ENCODE measurements around the gene NPAS3. TPM values are rescaled to one million over a fixed set of nuclear protein-coding genes. Genes with fewer than 3 reads are reported as not detected.

Gene NPAS3
- total and polyA plus RNA-seq, 2 of the 8 experiments (the other 6 are each of a cell fraction or from before 2014, with no cell fraction given) = 0.11 to 0.60 TPM

GRCh38 chr14:33241331-33241730 lies 302.7 kb downstream of the NPAS3 start:
- Histone ChIP-seq H3K4me1 (replicated peaks in 1 of 4; ENCODE audit: control insufficient read depth in 3 of 4, insufficient read depth in 4 of 4, low read length in 3 of 4) (no peaks in the 10 kb centered on the region), H3K9me3 (ENCODE audit: insufficient read depth in 2 of 2, low read depth in 1 of 2, low read length in 1 of 2) (no peaks in the 10 kb centered on the region), H2BK12ac (ENCODE audit: low read depth, low read length) (no peak overlapping the region), H3K56ac (replicated peaks; ENCODE audit: insufficient read length, low read depth, low read length) (no peak overlapping the region), H3K27ac (ENCODE audit: low read depth, low read length) (no peak overlapping the region), H3K79me1 (ENCODE audit: low read depth, low read length) (no peaks in the 10 kb centered on the region), H2BK20ac (ENCODE audit: low read length) (no peak overlapping the region), H3K4me2 (ENCODE audit: insufficient read depth in 1 of 2, low read depth in 2 of 2, low read length in 2 of 2) (no peak overlapping the region), H3K4me3 (ENCODE audit: extremely low read depth in 1 of 4, insufficient read depth in 2 of 4, low read depth in 3 of 4, low read length in 4 of 4) (no peak overlapping the region), H3K9ac (replicated peaks in 1 of 4; ENCODE audit: extremely low read depth in 1 of 4, low read depth in 3 of 4, low read length in 3 of 4) (no peak overlapping the region), H4K91ac (replicated peaks; ENCODE audit: insufficient read length, low read length) (no peak overlapping the region), H2AK5ac (ENCODE audit: low read depth, low read length) (no peak overlapping the region), H3K36me3 (ENCODE audit: control insufficient read depth in 2 of 4, insufficient read depth in 4 of 4, low read length in 3 of 4) (no peaks in the 10 kb centered on the region), H2BK120ac (replicated peaks; ENCODE audit: low read depth, low read length) (no peak overlapping the region), H3K79me2 (ENCODE audit: control insufficient read depth in 1 of 2, insufficient read depth in 2 of 2, low read length in 2 of 2) (no peaks in the 10 kb centered on the region), H3K4ac (replicated peaks; ENCODE audit: insufficient read length, low read depth, low read length) (no peak overlapping the region), H2BK5ac (ENCODE audit: low read depth, low read length) (no peak overlapping the region), H2AFZ (ENCODE audit: low read length) (no peak overlapping the region), H3K23ac (ENCODE audit: insufficient read length) (no peak overlapping the region), H3K27me3 (replicated peaks in 1 of 4; ENCODE audit: control insufficient read depth in 3 of 4, extremely low read depth in 1 of 4, insufficient read depth in 3 of 4, low read length in 3 of 4) (no peaks in the 10 kb centered on the region), H4K5ac (ENCODE audit: insufficient read length, low read depth, low read length) (no peak overlapping the region), H2BK15ac (ENCODE audit: low read length) (no peak overlapping the region), H3K14ac (ENCODE audit: insufficient read length) (no peak overlapping the region), H4K8ac (ENCODE audit: extremely low read depth, insufficient read depth, low read length) (no peak overlapping the region), H4K20me1 (replicated peaks in 1 of 2; ENCODE audit: control insufficient read depth in 1 of 2, insufficient read depth in 2 of 2, low read length in 2 of 2) (no peaks in the 10 kb centered on the region), H3K23me2 (ENCODE audit: low read depth, low read length) (no peaks in the 10 kb centered on the region), H3K18ac (ENCODE audit: extremely low read depth, low read length) (no peak overlapping the region)
- 92% methylated on average over 3 of the region's 3 CpGs; no CpG with 5 or more reads in 1 of the 2 experiments for WGBS, 2 experiments (ENCODE audit: extremely low coverage in 1 of 2, insufficient coverage in 1 of 2, insufficient read length in 1 of 2, insufficient replicate concordance in 2 of 2, low coverage in 1 of 2, low lambda C conversion rate in 2 of 2, missing lambda C conversion rate in 1 of 2)
- FAIRE-seq = no peak
- CTCF ChIA-PET (ENCODE audit: partially characterized antibody) = interaction anchor here (1.0 kb wide), 1 partner anchor 14 kb away, joined by 3 read pairs; no protein-coding TSS in a partner anchor
- POLR2A ChIA-PET (ENCODE audit: partially characterized antibody) = no interaction called here
- DNase-seq (ENCODE audit: low read depth in 1 of 2, low spot score in 2 of 2) = no peak
- TF ChIP-seq SP4 (IDR thresholded peaks at IDR 0.05; ENCODE audit: low read length) (no peak), HDAC6 (IDR thresholded peaks at IDR 0.05; ENCODE audit: low read depth, low read length) (no peak), BRCA1 (IDR thresholded peaks at IDR 0.05; ENCODE audit: low read depth, low read length) (no peak), POLR2A (IDR thresholded peaks at IDR 0.05; ENCODE audit: control extremely low read depth in 1 of 2, low read depth in 2 of 2, low read length in 2 of 2) (no peak), TEAD4 (IDR thresholded peaks at IDR 0.05; ENCODE audit: low read depth, low read length) (no peak), BACH1 (IDR thresholded peaks at IDR 0.05; ENCODE audit: low read length) (no peak)

Data from H1 (cell line).